GM12878 (cell line): ENCODE measurements around the gene PRUNE2. TPM values are rescaled to one million over a fixed set of nuclear protein-coding genes. Genes with fewer than 3 reads are reported as not detected.
A peak's percentile ranks its signal among the peaks of the same experiment; 100 is the strongest.

Experiments used
- ATAC-seq: fragments of 200-7000 bp; cut with Tn5 transposase; 3 replicates; pipeline ENCODE4 v1.9.1; 2020; ENCODE audit warnings: mild to moderate bottlenecking, moderate library complexity
- BruUV-seq: library from RNA; stranded (reverse); fragments of 400-500 nt; replicated peaks from 2 replicates; lab custom pipeline; 2021; lab: Mats Ljungman, UMichigan
- CTCF ChIA-PET: fragments of 300-600 bp; sonication (Branson Sonifier 250); formaldehyde crosslinking; extraction: SDS; loops from one replicate; lab custom pipeline; 2021; ENCODE audit warnings: inconsistent platforms; lab: Yijun Ruan, JAX
- POLR2A ChIA-PET: fragments of 350-600 bp; formaldehyde crosslinking; extraction: SDS; loops from one replicate; lab custom pipeline; 2021; ENCODE audit warnings: inconsistent platforms; lab: Charles Lee
- RAD21 ChIA-PET: fragments of 300-600 bp; sonication (Branson Sonifier 250); formaldehyde crosslinking; loops from one replicate; lab custom pipeline; 2023; ENCODE audit warnings: antibody characterized with exemption; ENCODE audit not compliant: unreplicated experiment; lab: Charles Lee
- SMC1A ChIA-PET: fragments of 300-600 bp; sonication (Branson Sonifier 250); formaldehyde crosslinking; loops from one replicate; lab custom pipeline; 2023; ENCODE audit not compliant: unreplicated experiment, uncharacterized antibody; lab: Charles Lee
- DNase-seq: peaks from one replicate; pipeline ENCODE4 v3.0.0-alpha.2; 2011; ENCODE audit warnings: low read depth, low spot score
- FAIRE-seq: peaks from 3 replicates; lab custom pipeline; 2011; peaks lifted over from hg19 to GRCh38; lab: Jason Lieb, UNC
- H2AFZ ChIP-seq: 2 replicates; pipeline ENCODE4 v1.6.0; 2011; ENCODE audit warnings: low read depth, low read length, control low read depth; ENCODE audit not compliant: control insufficient read depth
- H3K27ac ChIP-seq: 2 replicates; pipeline ENCODE4 v1.5.1; 2011; ENCODE audit warnings: control low read depth; ENCODE audit not compliant: control insufficient read depth, insufficient read depth
- H3K27me3 ChIP-seq, 2 experiments: replicated peaks in 1 of 2; 2 replicates each; pipeline versions ENCODE4 v1.6.0 to v1.6.1; 2011; ENCODE audit warnings: low read length in 1 of 2; ENCODE audit not compliant: control insufficient read depth in 2 of 2, insufficient read depth in 2 of 2
- H3K36me3 ChIP-seq, 2 experiments: 2 replicates each; pipeline ENCODE4 v1.5.1; 2011; ENCODE audit warnings: low read length in 1 of 2; ENCODE audit not compliant: control insufficient read depth in 2 of 2, insufficient read depth in 2 of 2
- H3K4me1 ChIP-seq: 2 replicates; pipeline ENCODE4 v1.6.1; 2011; ENCODE audit warnings: mild to moderate bottlenecking, low read length, moderate library complexity, mixed read lengths; ENCODE audit not compliant: control insufficient read depth, insufficient read depth
- H3K4me2 ChIP-seq: 2 replicates; pipeline ENCODE4 v1.6.0; 2011; ENCODE audit warnings: control low read depth; ENCODE audit not compliant: control insufficient read depth, insufficient read depth
- H3K4me3 ChIP-seq: fragments of 200-600 bp; sonication (generic); 2 replicates; pipeline ENCODE4 v1.5.1; 2016
- H3K79me2 ChIP-seq: 2 replicates; pipeline ENCODE4 v1.6.0; 2011; ENCODE audit warnings: low read length; ENCODE audit not compliant: control insufficient read depth, insufficient read depth
- H3K9ac ChIP-seq: 2 replicates; pipeline ENCODE4 v1.8.0; 2011; ENCODE audit warnings: low read length, control low read depth, mixed read lengths; ENCODE audit not compliant: control insufficient read depth, insufficient read depth
- H3K9me3 ChIP-seq: replicated peaks from 3 replicates; pipeline ENCODE4 v1.5.1; 2011; ENCODE audit warnings: mild to moderate bottlenecking, low read length; ENCODE audit not compliant: control insufficient read depth, insufficient read depth
- H4K20me1 ChIP-seq: 2 replicates; pipeline ENCODE4 v1.6.0; 2011; ENCODE audit not compliant: control insufficient read depth, insufficient read depth
- BHLHE40 ChIP-seq, 2 experiments: fragments of 450-650 bp in 1 of 2; IDR thresholded peaks; 2 replicates each; pipeline ENCODE4 v1.6.1; 2011 to 2017; ENCODE audit warnings: low read depth in 2 of 2, borderline replicate concordance in 1 of 2, improper control_type of control experiment in 1 of 2, low read length in 1 of 2, mild to moderate bottlenecking in 1 of 2
- CBX3 ChIP-seq: fragments of 200-600 bp; sonication (generic); IDR thresholded peaks from 2 replicates; pipeline ENCODE4 v1.6.1; 2016; ENCODE audit warnings: low read depth, borderline replicate concordance
- CBX5 ChIP-seq: sonication (generic); IDR thresholded peaks from 2 replicates; pipeline ENCODE4 v1.6.1; 2016; ENCODE audit warnings: low read depth, moderate library complexity, mild to moderate bottlenecking, inconsistent platforms
- CREM ChIP-seq: IDR thresholded peaks from 2 replicates; pipeline ENCODE4 v1.6.1; 2014; ENCODE audit warnings: antibody characterized with exemption, low read depth
- E4F1 ChIP-seq: fragments of 450-650 bp; IDR thresholded peaks from 2 replicates; pipeline ENCODE4 v1.6.1; 2018; ENCODE audit warnings: borderline replicate concordance, mild to moderate bottlenecking; ENCODE audit not compliant: partially characterized antibody
- EGR1 ChIP-seq, 2 experiments: IDR thresholded peaks; 1 replicate in 1 of 2; 2 replicates in 1 of 2; pipeline ENCODE4 v1.6.1; 2011 to 2012; ENCODE audit warnings: low read depth in 2 of 2, low read length in 2 of 2, borderline replicate concordance in 1 of 2, mild to moderate bottlenecking in 1 of 2, moderate library complexity in 1 of 2
- FOS ChIP-seq: IDR thresholded peaks from 3 replicates; pipeline ENCODE4 v1.6.1; 2011; ENCODE audit warnings: borderline replicate concordance; ENCODE audit not compliant: insufficient read length; ENCODE audit errors: extremely low read depth
- FOXK2 ChIP-seq: fragments of 450-650 bp; IDR thresholded peaks from 2 replicates; pipeline ENCODE4 v1.6.1; 2017; ENCODE audit warnings: mild to moderate bottlenecking, moderate library complexity
- FOXM1 ChIP-seq: IDR thresholded peaks from 2 replicates; pipeline ENCODE4 v1.6.1; 2012; ENCODE audit warnings: low read depth, mild to moderate bottlenecking, inconsistent platforms, low read length, moderate library complexity
- IRF4 ChIP-seq: IDR thresholded peaks from 2 replicates; pipeline ENCODE4 v1.6.1; 2011; ENCODE audit warnings: low read depth, low read length
- JUND ChIP-seq: IDR thresholded peaks from 2 replicates; pipeline ENCODE4 v1.6.1; 2012; ENCODE audit warnings: low read depth, mild to moderate bottlenecking, low read length, improper control_type of control experiment, moderate library complexity
- MAX ChIP-seq: IDR thresholded peaks from 2 replicates; pipeline ENCODE4 v1.6.1; 2012; ENCODE audit warnings: low read depth, low read length, improper control_type of control experiment
- MEF2A ChIP-seq: IDR thresholded peaks from 2 replicates; pipeline ENCODE4 v1.6.1; 2011; ENCODE audit warnings: low read depth, mild to moderate bottlenecking, low read length, moderate library complexity; ENCODE audit not compliant: insufficient read depth
- MXI1 ChIP-seq: fragments of 150-350 bp; IDR thresholded peaks from 2 replicates; pipeline ENCODE4 v1.6.1; 2011; ENCODE audit warnings: low read depth, mild to moderate bottlenecking, inconsistent platforms, low read length, improper control_type of control experiment
- POLR2AphosphoS5 ChIP-seq: IDR thresholded peaks from 2 replicates; pipeline ENCODE4 v1.6.1; 2011; ENCODE audit warnings: mild to moderate bottlenecking, low read length, inconsistent platforms
- SIX5 ChIP-seq: IDR thresholded peaks from 2 replicates; pipeline ENCODE4 v1.6.1; 2011; ENCODE audit warnings: mild to moderate bottlenecking, low read depth, low read length, moderate library complexity; ENCODE audit not compliant: severe bottlenecking
- SMC3 ChIP-seq: IDR thresholded peaks from 2 replicates; pipeline ENCODE4 v1.6.1; 2011; ENCODE audit warnings: low read length, improper control_type of control experiment, borderline replicate concordance
- SREBF1 ChIP-seq: IDR thresholded peaks from 2 replicates; pipeline ENCODE4 v1.6.1; 2012; ENCODE audit warnings: mild to moderate bottlenecking, low read length
- SRF ChIP-seq, 2 experiments: IDR thresholded peaks; 2 replicates each; pipeline ENCODE4 v1.6.1; 2011; ENCODE audit warnings: low read depth in 2 of 2, low read length in 2 of 2, mild to moderate bottlenecking in 1 of 2, moderate library complexity in 1 of 2
- STAT1 ChIP-seq: fragments of 450-650 bp; conservative IDR thresholded peaks from 2 replicates; pipeline ENCODE4 v1.6.1; 2014; ENCODE audit warnings: antibody characterized with exemption, mild to moderate bottlenecking
- SUZ12 ChIP-seq: fragments of 200-600 bp; sonication (generic); IDR thresholded peaks from one replicate; pipeline ENCODE4 v1.6.1; 2018; ENCODE audit warnings: antibody characterized with exemption, mild to moderate bottlenecking; ENCODE audit not compliant: unreplicated experiment
- ZBED1 ChIP-seq: IDR thresholded peaks from 2 replicates; pipeline ENCODE4 v1.6.1; 2016; ENCODE audit warnings: borderline replicate concordance
- ZNF217 ChIP-seq: fragments of 450-650 bp; IDR thresholded peaks from 2 replicates; pipeline ENCODE4 v1.6.1; 2017; ENCODE audit warnings: antibody characterized with exemption, mild to moderate bottlenecking
- WGBS: methylation state at CpG from one replicate; pipeline ENCODE4 v1.1.6; 2016; ENCODE audit warnings: low lambda C conversion rate; ENCODE audit not compliant: insufficient replicate concordance, insufficient coverage; ENCODE audit errors: missing lambda C conversion rate; 5-methylcytosine and 5-hydroxymethylcytosine counted together
- in situ Hi-C: fragments of 300-500 bp; cut with MboI; formaldehyde crosslinking; loops from 9 replicates; pipeline ENCODE4 v1.14.3; 2018; ENCODE audit warnings: mixed read lengths
- intact Hi-C: fragments of 100-400 bp; cut with micrococcal nuclease; formaldehyde crosslinking; loops from one replicate; pipeline ENCODE4 v1.14.2; 2022; ENCODE audit not compliant: unreplicated experiment
- polyA plus RNA-seq, 11 experiments: library from polyadenylated mRNA; depleted of rRNA in 4 of 11; unstranded in 6 of 11; stranded (reverse) in 5 of 11; fragments of >200 nt; fragmentation: Nextera tagmentation in 4 of 11; fragmentation: Illumina TruSeq in 1 of 11; extraction: Ambion mirVana in 4 of 11; extraction: Trizol in 1 of 11; gene quantifications; 1 replicate in 1 of 11; 2 replicates in 10 of 11; pipeline versions ENCODE4 v1.2.1 to v1.2.3, GENCODE V29; 2011 to 2016; ENCODE audit warnings: inconsistent platforms in 2 of 11, missing spikeins in 2 of 11, low read depth in 1 of 11
- total RNA-seq, 4 experiments: library from RNA; depleted of rRNA in 3 of 4; stranded (reverse); fragments of >200 nt in 3 of 4; fragmentation: Illumina TruSeq in 1 of 4; extraction: Trizol in 1 of 4; gene quantifications; 2 replicates each; pipeline versions ENCODE4 v1.2.1 to v1.2.3, GENCODE V29; 2013 to 2021

PRUNE2 gene
- total and polyA plus RNA-seq, 10 of the 15 experiments (the other 5 are each of a cell fraction or from before 2014, with no cell fraction given) = 0.07 to 0.63 (median 0.25) TPM

GRCh38 chr9:76576344-76576743 lies 329.6 kb downstream of the PRUNE2 start:
- intact Hi-C loops = no loop called here
- TF ChIP-seq FOXK2 (no peak), ZBED1 (no peak), IRF4 (0 out of 2 replicates have a peak, but pooled peaks have one; percentile 11), SMC3 (no peak), JUND (no peak), ZNF217 (no peak), CBX3 (no peak), MAX (no peak), CREM (0 out of 2 replicates have a peak, but pooled peaks have one; percentile 11), BHLHE40 (IDR thresholded peaks at IDR 0.05; ENCODE audit: borderline replicate concordance in 1 of 2, low read depth in 2 of 2, low read length in 1 of 2) (no peak), SIX5 (no peak), E4F1 (no peak), MEF2A (0 out of 2 replicates have a peak, but pooled peaks have one; percentile 31), SUZ12 (no peak), FOS (no peak), SREBF1 (no peak), SRF (IDR thresholded peaks at IDR 0.05; ENCODE audit: low read depth in 2 of 2, low read length in 2 of 2) (no peak), CBX5 (no peak), STAT1 (no peak), POLR2AphosphoS5 (no peak), MXI1 (no peak), EGR1 (IDR thresholded peaks at IDR 0.05; ENCODE audit: borderline replicate concordance in 1 of 2, low read depth in 2 of 2, low read length in 2 of 2) (no peak), FOXM1 (0 out of 2 replicates have a peak, but pooled peaks have one; percentile 42)

More at GRCh38 chr9:76576344-76576743, 329.6 kb downstream of the PRUNE2 start:
- ChIA-PET RAD21 (no interaction called here), SMC1A (interaction anchor here (0.6 to 1.1 kb wide), 3 partner anchors 19 to 213 kb away, joined by 3 read pairs; no protein-coding TSS in a partner anchor), CTCF (interaction anchor here (1.0 kb wide), 1 partner anchor 9 kb away, joined by 3 read pairs; no protein-coding TSS in a partner anchor), POLR2A (no interaction called here)
- no peaks in the 10 kb centered on the region for H3K9me3 ChIP-seq
- H3K27me3 ChIP-seq = no peaks in the 10 kb centered on the region; a peak in 1 of 4 replicates
- H3K4me3 ChIP-seq = no peak overlapping the region
- H3K9ac ChIP-seq = no peak overlapping the region
- H2AFZ ChIP-seq = peak overlapping the region; percentile 40
- no peaks in the 10 kb centered on the region for H3K36me3 ChIP-seq
- WGBS = 7% methylated on average over 5 of the region's 5 CpGs
- in situ Hi-C loops = no loop called here
- H3K27ac ChIP-seq = peak overlapping the region; percentile 20; the same call in 1 of the 2 replicates
- peaks cover 18% of the 10 kb centered on the region for H3K4me1 ChIP-seq
- DNase-seq (peak; percentile 51), FAIRE-seq (no peak), ATAC-seq (peak; percentile 72)
- H3K79me2 ChIP-seq = no peaks in the 10 kb centered on the region
- H4K20me1 ChIP-seq = no peaks in the 10 kb centered on the region
- H3K4me2 ChIP-seq = peak overlapping the region; percentile 53; the same call in 1 of the 2 replicates
- BruUV-seq = no TSS peak
